ENCODE results near the gene MSMB. TPM values are rescaled to one million over a fixed set of nuclear protein-coding genes. Genes with fewer than 3 reads are reported as not detected.

Gene MSMB
- total and polyA plus RNA-seq, 2 of the 8 experiments (the other 6 are each of a cell fraction or from before 2014, with no cell fraction given) = not detected

GRCh38 chr10:46025406-46025805 is 20.7 kb downstream of the MSMB start (continued):
- TF ChIP-seq CHD7 (IDR thresholded peaks at IDR 0.05; ENCODE audit: insufficient replicate concordance, low read length) = no peak
- no peak for TF ChIP-seq POU5F1 (IDR thresholded peaks at IDR 0.05; ENCODE audit: low read depth, low read length)
- no peak for TF ChIP-seq POLR2A (IDR thresholded peaks at IDR 0.05; ENCODE audit: control extremely low read depth in 1 of 2, low read depth in 2 of 2, low read length in 2 of 2)
- TF ChIP-seq HDAC6 (IDR thresholded peaks at IDR 0.05; ENCODE audit: low read depth, low read length) = no peak
- TF ChIP-seq TAF1 (IDR thresholded peaks at IDR 0.05; ENCODE audit: low read depth, low read length) = no peak
- no peak for TF ChIP-seq TEAD4 (IDR thresholded peaks at IDR 0.05; ENCODE audit: low read depth, low read length)
- no peak for TF ChIP-seq EGR1 (IDR thresholded peaks at IDR 0.05; ENCODE audit: borderline replicate concordance, low read depth, low read length)
- TF ChIP-seq SIRT6 (IDR thresholded peaks at IDR 0.05; ENCODE audit: low read length) = no peak
- TF ChIP-seq GABPA (IDR thresholded peaks at IDR 0.05; ENCODE audit: borderline replicate concordance, insufficient read depth, low read length) = no peak
- no peak for TF ChIP-seq SUZ12 (IDR thresholded peaks at IDR 0.05; ENCODE audit: low read length)

Measured in H1 (cell line).